ENCODE results near the gene HNRNPH2.

GRCh38 chrX:101370888-101371504 is 37.0 kb upstream of the HNRNPH2 start:
- no peak for TF ChIP-seq POLR2A (IDR thresholded peaks at IDR 0.05)
- no peak for TF ChIP-seq CTCF (IDR thresholded peaks at IDR 0.05 in 4 of 5, conservative IDR thresholded peaks at IDR 0.05 in 1 of 5)
